Osteoblast (primary cell): ENCODE results near the gene TECR. TPM values are rescaled to one million over a fixed set of nuclear protein-coding genes. Genes with fewer than 3 reads are reported as not detected.

Experiments used
- DNase-seq: peaks from one replicate; pipeline ENCODE4 v3.0.0; 2011; ENCODE audit warnings: low spot score, mixed read lengths; ENCODE audit not compliant: insufficient read length; ENCODE audit errors: missing footprints
- H2AFZ ChIP-seq: 2 replicates; pipeline ENCODE4 v1.6.0; 2011; ENCODE audit warnings: mild to moderate bottlenecking, low read length
- H3K27ac ChIP-seq: 2 replicates; pipeline ENCODE4 v1.5.1; 2011; ENCODE audit warnings: mild to moderate bottlenecking, low read depth, low read length, moderate library complexity
- H3K27me3 ChIP-seq: 2 replicates; pipeline ENCODE4 v1.6.0; 2012; ENCODE audit warnings: mild to moderate bottlenecking, control low read depth, inconsistent platforms, low read length, moderate library complexity; ENCODE audit not compliant: insufficient read depth
- H3K36me3 ChIP-seq: 2 replicates; pipeline ENCODE4 v1.5.1; 2011; ENCODE audit warnings: mild to moderate bottlenecking, low read length, control low read depth, moderate library complexity; ENCODE audit not compliant: insufficient read depth
- H3K4me1 ChIP-seq: 2 replicates; pipeline ENCODE4 v1.5.1; 2011; ENCODE audit warnings: mild to moderate bottlenecking, low read length, control low read depth, moderate library complexity; ENCODE audit not compliant: insufficient read depth
- H3K4me2 ChIP-seq: 2 replicates; pipeline ENCODE4 v1.6.0; 2011; ENCODE audit warnings: mild to moderate bottlenecking, low read length; ENCODE audit not compliant: insufficient read depth
- H3K4me3 ChIP-seq: fragments of 200-600 bp; sonication (generic); 3 replicates; pipeline ENCODE4 v1.5.1; 2012; ENCODE audit warnings: mild to moderate bottlenecking, low read length, inconsistent platforms; ENCODE audit not compliant: insufficient read depth
- H3K79me2 ChIP-seq: 2 replicates; pipeline ENCODE4 v1.6.0; 2012; ENCODE audit warnings: mild to moderate bottlenecking, low read length, control low read depth, inconsistent platforms; ENCODE audit not compliant: insufficient read depth
- H3K9me3 ChIP-seq: 2 replicates; pipeline ENCODE4 v1.5.1; 2011; ENCODE audit warnings: low read depth, low read length, control low read depth
- H4K20me1 ChIP-seq: 2 replicates; pipeline ENCODE4 v1.6.0; 2012; ENCODE audit warnings: mild to moderate bottlenecking, low read length, control low read depth; ENCODE audit not compliant: insufficient read depth
- total RNA-seq: library from RNA; depleted of rRNA; stranded (reverse); fragments of >200 nt; gene quantifications from 2 replicates; pipeline ENCODE4 v1.2.3, GENCODE V29; 2012
- TF ChIP-seq, protein P1 (sequence below): IDR thresholded peaks from 2 replicates; pipeline ENCODE4 v1.5.1; 2011; ENCODE audit warnings: mild to moderate bottlenecking, low read depth, low read length, moderate library complexity; ENCODE audit errors: extremely low read depth

Gene TECR
- total RNA-seq, 1 donor: 41.6 TPM

DNA sequence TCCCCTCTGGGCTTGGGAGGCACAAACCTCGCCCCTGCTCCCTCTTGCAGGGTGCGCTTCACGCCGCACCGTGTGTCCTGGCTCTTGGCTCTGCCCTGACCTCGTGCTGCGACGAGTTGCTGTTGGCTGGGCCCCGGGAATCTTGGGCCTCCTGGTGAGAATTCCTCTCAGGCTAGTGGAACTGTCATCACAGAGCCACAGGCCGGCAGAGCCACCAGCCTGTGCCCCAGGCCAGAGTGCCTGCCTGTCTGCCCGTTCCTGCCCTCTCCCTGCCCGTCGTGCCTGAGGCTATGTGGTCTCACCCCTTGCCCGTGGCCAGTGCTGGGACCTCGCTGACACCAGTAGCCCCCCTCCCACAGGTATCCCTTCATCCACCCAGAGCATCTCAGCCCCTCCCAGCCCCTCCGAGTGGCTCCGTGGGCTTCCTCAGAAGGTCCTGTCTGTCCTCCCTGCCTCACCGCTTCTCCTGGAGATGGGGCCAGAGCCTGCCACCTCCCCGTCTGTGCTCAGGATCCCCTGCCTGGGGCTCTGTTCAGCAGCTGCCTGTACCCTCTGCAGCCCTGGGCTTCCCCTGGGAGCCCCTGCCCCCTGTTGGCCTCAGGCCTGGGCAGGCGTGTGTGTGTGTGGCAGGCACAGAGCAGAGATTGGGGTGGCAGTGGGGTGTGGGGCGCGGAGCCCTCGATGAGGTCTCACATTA, 29.1 kb downstream of the TECR start:
- H3K4me3 ChIP-seq: no peak overlapping the region
- no peak overlapping the region for H2AFZ ChIP-seq
- H4K20me1 ChIP-seq: no peaks in the 10 kb centered on the region
- DNase-seq: peak; percentile 54
- TF ChIP-seq, protein P1, sequence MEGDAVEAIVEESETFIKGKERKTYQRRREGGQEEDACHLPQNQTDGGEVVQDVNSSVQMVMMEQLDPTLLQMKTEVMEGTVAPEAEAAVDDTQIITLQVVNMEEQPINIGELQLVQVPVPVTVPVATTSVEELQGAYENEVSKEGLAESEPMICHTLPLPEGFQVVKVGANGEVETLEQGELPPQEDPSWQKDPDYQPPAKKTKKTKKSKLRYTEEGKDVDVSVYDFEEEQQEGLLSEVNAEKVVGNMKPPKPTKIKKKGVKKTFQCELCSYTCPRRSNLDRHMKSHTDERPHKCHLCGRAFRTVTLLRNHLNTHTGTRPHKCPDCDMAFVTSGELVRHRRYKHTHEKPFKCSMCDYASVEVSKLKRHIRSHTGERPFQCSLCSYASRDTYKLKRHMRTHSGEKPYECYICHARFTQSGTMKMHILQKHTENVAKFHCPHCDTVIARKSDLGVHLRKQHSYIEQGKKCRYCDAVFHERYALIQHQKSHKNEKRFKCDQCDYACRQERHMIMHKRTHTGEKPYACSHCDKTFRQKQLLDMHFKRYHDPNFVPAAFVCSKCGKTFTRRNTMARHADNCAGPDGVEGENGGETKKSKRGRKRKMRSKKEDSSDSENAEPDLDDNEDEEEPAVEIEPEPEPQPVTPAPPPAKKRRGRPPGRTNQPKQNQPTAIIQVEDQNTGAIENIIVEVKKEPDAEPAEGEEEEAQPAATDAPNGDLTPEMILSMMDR: no peak
- H3K36me3 ChIP-seq: no peaks in the 10 kb centered on the region
- no peaks in the 10 kb centered on the region for H3K27me3 ChIP-seq
- H3K4me2 ChIP-seq: no peak overlapping the region
- peaks cover 37% of the 10 kb centered on the region for H3K4me1 ChIP-seq
- H3K27ac ChIP-seq: no peak overlapping the region
- peaks cover 28% of the 10 kb centered on the region for H3K79me2 ChIP-seq
- no peaks in the 10 kb centered on the region for H3K9me3 ChIP-seq

DNA sequence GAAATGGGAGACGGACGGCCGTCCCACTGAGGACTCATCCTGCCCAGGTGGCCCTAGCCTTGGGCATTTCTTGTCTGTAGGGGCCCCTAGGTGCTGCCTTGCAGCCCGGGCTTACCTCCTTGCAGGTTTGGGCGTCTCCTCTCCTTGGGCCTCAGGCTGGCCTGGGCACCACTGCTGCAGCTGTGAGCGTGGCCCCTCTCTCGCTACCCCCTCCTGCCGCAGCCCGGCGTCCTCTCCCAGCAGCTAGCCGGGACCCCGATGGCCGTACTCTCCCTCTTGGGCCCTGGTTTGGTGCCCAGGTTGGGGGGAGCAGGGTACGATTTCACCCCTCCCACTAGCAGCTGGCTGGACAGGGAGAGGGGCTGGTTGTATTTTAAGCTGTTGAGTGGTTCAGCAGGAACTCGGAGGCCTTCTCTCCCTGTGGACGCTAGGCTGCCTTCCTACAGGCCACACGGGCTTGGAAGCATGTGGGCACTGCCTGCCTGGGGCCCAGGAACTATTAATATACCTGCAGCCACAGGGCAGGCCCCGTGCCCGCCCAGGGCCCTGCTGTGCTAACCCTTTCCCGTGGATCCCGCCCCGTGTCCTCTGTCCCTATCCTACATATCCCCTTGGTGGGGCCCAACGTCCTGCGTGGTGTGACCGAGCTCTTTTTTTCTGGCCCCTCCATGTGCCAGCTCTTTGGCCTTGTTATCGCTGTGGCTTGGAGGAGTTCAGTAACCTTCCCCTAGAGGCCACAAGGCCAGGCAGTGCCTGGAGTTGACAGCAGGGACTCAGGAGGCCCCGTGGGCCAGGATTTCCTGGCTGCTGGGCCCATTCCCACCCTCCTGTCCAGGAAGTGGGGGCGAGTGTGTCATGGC, 30.8 kb downstream of the TECR start:
- Histone ChIP-seq H3K27ac (peak overlapping the region; percentile 82), H3K36me3 (peaks cover 2% of the 10 kb centered on the region), H3K79me2 (peaks cover 28% of the 10 kb centered on the region), H3K4me2 (no peak overlapping the region), H4K20me1 (no peaks in the 10 kb centered on the region), H3K4me3 (no peak overlapping the region), H3K27me3 (no peaks in the 10 kb centered on the region), H2AFZ (peak overlapping the region; percentile 78), H3K9me3 (no peaks in the 10 kb centered on the region), H3K4me1 (peaks cover 37% of the 10 kb centered on the region)
- DNase-seq: peak; percentile 64
- TF ChIP-seq, protein P1: no peak

DNA sequence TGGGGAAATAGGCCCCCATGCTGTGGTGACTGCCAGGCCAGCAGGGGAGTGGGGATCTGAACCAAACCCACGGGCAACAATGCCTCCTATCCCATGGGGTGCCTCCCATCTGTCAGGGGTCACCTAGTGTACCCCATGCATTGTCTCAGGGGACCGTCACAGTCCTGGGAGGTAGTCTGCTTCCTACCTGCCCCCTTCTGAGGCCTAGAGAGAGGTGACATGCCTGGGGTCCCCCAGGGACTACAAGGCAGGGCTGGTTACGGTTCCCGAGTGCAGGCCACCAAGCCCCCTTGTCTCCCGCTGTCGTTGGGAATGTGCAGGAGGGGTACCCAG, 31.3 kb downstream of the TECR start:
- TF ChIP-seq, protein P1: no peak
- Histone ChIP-seq H3K4me3 (no peak overlapping the region), H3K36me3 (peaks cover 3% of the 10 kb centered on the region), H3K4me2 (no peak overlapping the region), H3K27ac (peak overlapping the region; percentile 82), H4K20me1 (no peaks in the 10 kb centered on the region), H3K79me2 (peaks cover 28% of the 10 kb centered on the region), H3K4me1 (peaks cover 36% of the 10 kb centered on the region), H3K9me3 (no peaks in the 10 kb centered on the region), H2AFZ (peak overlapping the region; percentile 78), H3K27me3 (no peaks in the 10 kb centered on the region)
- peak; percentile 30 for DNase-seq

DNA sequence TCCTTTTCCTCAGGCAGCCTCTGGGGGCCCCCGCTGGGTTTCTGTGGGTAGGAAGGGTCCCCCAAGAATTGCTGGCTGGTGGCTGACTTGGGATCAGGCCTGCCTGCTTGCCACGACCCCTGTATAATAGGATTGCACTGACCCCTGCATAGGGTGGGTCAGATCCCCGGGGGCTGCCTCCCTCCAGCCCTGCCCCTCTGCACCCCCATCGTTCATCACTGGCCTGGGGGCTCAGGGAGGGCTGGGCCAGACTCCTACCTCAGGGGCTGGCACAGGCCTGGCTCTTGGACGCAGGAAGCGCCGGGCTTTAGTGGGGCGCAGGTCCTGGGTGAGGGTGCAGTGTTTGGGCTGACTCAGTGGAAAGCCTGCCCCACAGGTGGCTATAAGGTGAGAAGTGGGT, 31.9 kb downstream of the TECR start:
- Histone ChIP-seq H3K36me3 (peaks cover 3% of the 10 kb centered on the region), H4K20me1 (no peaks in the 10 kb centered on the region), H2AFZ (peak overlapping the region; percentile 93), H3K79me2 (peaks cover 28% of the 10 kb centered on the region), H3K9me3 (no peaks in the 10 kb centered on the region), H3K27ac (peak overlapping the region; percentile 82), H3K27me3 (no peaks in the 10 kb centered on the region), H3K4me2 (peak overlapping the region; percentile 73), H3K4me3 (peak overlapping the region; percentile 63), H3K4me1 (peaks cover 31% of the 10 kb centered on the region)
- TF ChIP-seq, protein P1: no peak
- DNase-seq: no peak
